Endothelial cell (in vitro differentiated cells): ENCODE results near the gene CAMK1. TPM values are rescaled to one million over a fixed set of nuclear protein-coding genes. Genes with fewer than 3 reads are reported as not detected.

Experiments
- DNase-seq: peaks from one replicate; pipeline ENCODE4 v3.0.0; 2021; ENCODE audit warnings: low spot score
- H3K27ac Mint-ChIP-seq: one replicate; pipeline ENCODE4 v1.8.0; 2021; ENCODE audit warnings: mixed read lengths, inconsistent platforms; ENCODE audit not compliant: unreplicated experiment
- H3K27me3 Mint-ChIP-seq: one replicate; pipeline ENCODE4 v1.8.0; 2021; ENCODE audit warnings: mild to moderate bottlenecking, moderate library complexity, mixed read lengths, inconsistent platforms; ENCODE audit not compliant: unreplicated experiment
- H3K36me3 Mint-ChIP-seq: one replicate; pipeline ENCODE4 v1.8.0; 2021; ENCODE audit warnings: mild to moderate bottlenecking, low read depth, mixed read lengths, inconsistent platforms; ENCODE audit not compliant: unreplicated experiment
- H3K4me1 Mint-ChIP-seq: one replicate; pipeline ENCODE4 v1.8.0; 2021; ENCODE audit warnings: mild to moderate bottlenecking, mixed read lengths, inconsistent platforms; ENCODE audit not compliant: unreplicated experiment
- H3K4me3 Mint-ChIP-seq: one replicate; pipeline ENCODE4 v1.8.0; 2021; ENCODE audit warnings: mild to moderate bottlenecking, mixed read lengths, inconsistent platforms; ENCODE audit not compliant: unreplicated experiment
- H3K9me3 Mint-ChIP-seq: one replicate; pipeline ENCODE4 v1.8.0; 2021; ENCODE audit warnings: mixed read lengths, inconsistent platforms; ENCODE audit not compliant: unreplicated experiment
- CTCF ChIP-seq: fragments of 200-600 bp; sonication (generic); IDR thresholded peaks from one replicate; pipeline ENCODE4 v1.5.0; 2021; ENCODE audit warnings: antibody characterized with exemption; ENCODE audit not compliant: unreplicated experiment
- total RNA-seq: library from RNA; stranded (reverse); fragmentation: NEBNext Ultra II Directional; extraction: Animal tissue kit (Norgen Biotek cat#: 25700); gene quantifications from one replicate; pipeline ENCODE4 v1.2.1, GENCODE V29; 2021; ENCODE audit not compliant: unreplicated experiment

Gene CAMK1
- total RNA-seq, 1 donor from 2014 or later = 6.0 TPM

GRCh38 chr3:9793161-9793781 is 23.5 kb upstream of the CAMK1 start:
- H3K27ac Mint-ChIP-seq = peak overlapping the region; percentile 99
- no peaks in the 10 kb centered on the region for H3K9me3 Mint-ChIP-seq
- peak; percentile 17 for DNase-seq
- H3K27me3 Mint-ChIP-seq = peaks cover 16% of the 10 kb centered on the region
- peaks cover 20% of the 10 kb centered on the region for H3K4me1 Mint-ChIP-seq
- TF ChIP-seq CTCF = no peak
- peak overlapping the region; percentile 97 for H3K4me3 Mint-ChIP-seq
- H3K36me3 Mint-ChIP-seq = peaks cover 27% of the 10 kb centered on the region

- Mint-ChIP-seq H3K9me3 (no peaks in the 10 kb centered on the region), H3K27ac (peak within 1 kb of the TSS; percentile 99), H3K4me3 (peak within 1 kb of the TSS; percentile 97), H3K4me1 (peaks cover 20% of the 10 kb centered on the region), H3K36me3 (peaks cover 31% of the 10 kb centered on the region), H3K27me3 (peaks cover 16% of the 10 kb centered on the region)
- no peak for TF ChIP-seq CTCF
- DNase-seq = peak; percentile 87
Measured at GRCh38 chr3:9792405-9793160, 22.8 kb upstream of the CAMK1 start, which contains the start of the genes ARPC4 and TADA3. Gene ARPC4, plus strand, starts transcription at chr3:9793082. Its CDS starts 40 bp downstream, at chr3:9793122. Gene TADA3, minus strand, starts transcription at chr3:9792473. Its CDS starts 1,007 bp downstream, at chr3:9791466.

GRCh38 chr3:9791790-9792404 is 22.1 kb upstream of the CAMK1 start:
- Mint-ChIP-seq H3K9me3 (no peaks in the 10 kb centered on the region), H3K27ac (peak overlapping the region; percentile 99), H3K4me1 (peaks cover 20% of the 10 kb centered on the region), H3K36me3 (peaks cover 29% of the 10 kb centered on the region), H3K27me3 (peaks cover 16% of the 10 kb centered on the region), H3K4me3 (peak overlapping the region; percentile 85)
- no peak for TF ChIP-seq CTCF
- DNase-seq = no peak

GRCh38 chr3:9791127-9791526 is 21.4 kb upstream of the CAMK1 start:
- Mint-ChIP-seq H3K27ac (no peak overlapping the region), H3K27me3 (peaks cover 16% of the 10 kb centered on the region), H3K36me3 (peaks cover 28% of the 10 kb centered on the region), H3K9me3 (no peaks in the 10 kb centered on the region), H3K4me3 (peak overlapping the region; percentile 58), H3K4me1 (peaks cover 18% of the 10 kb centered on the region)
- DNase-seq = no peak
- TF ChIP-seq CTCF = no peak
